Gastrocnemius medialis (tissue), 4 donors: ENCODE measurements around the gene RHOU.

ENCODE experiments used
- CTCF ChIP-seq, 5 experiments: fragments of 450-650 bp in 3 of 5; fragments of 200-600 bp in 2 of 5; sonication (generic) in 2 of 5; IDR thresholded peaks in 4 of 5; conservative IDR thresholded peaks in 1 of 5; 1 replicate in 4 of 5; 2 replicates in 1 of 5; pipeline ENCODE4 v1.5.1; 2016 to 2019; ENCODE audit warnings: antibody characterized with exemption in 5 of 5, mild to moderate bottlenecking in 3 of 5, moderate library complexity in 3 of 5
- POLR2A ChIP-seq, 2 donors: fragments of 450-650 bp; IDR thresholded peaks; one replicate each; pipeline ENCODE4 v1.6.1; 2017; ENCODE audit warnings: antibody characterized with exemption in 2 of 2, mild to moderate bottlenecking in 2 of 2, moderate library complexity in 2 of 2

GRCh38 chr1:228740543-228741317 is 5.5 kb downstream of the RHOU start:
- TF ChIP-seq POLR2A (IDR thresholded peaks at IDR 0.05) (no peak), CTCF (IDR thresholded peaks at IDR 0.05 in 4 of 5, conservative IDR thresholded peaks at IDR 0.05 in 1 of 5) (no peak)
